HG03439 (cell line): Measurements from ENCODE around the gene MYL3.

ENCODE experiments used
- ATAC-seq: cut with Tn5 transposase; IDR thresholded peaks from one replicate; pipeline ENCODE4 v1.9.1; 2021; ENCODE audit warnings: mild to moderate bottlenecking, moderate library complexity; ENCODE audit not compliant: unreplicated experiment

The MYL3 gene

GRCh38 chr3:46883830-46884185 lies 20.6 kb upstream of the MYL3 start:
- no peak for ATAC-seq

GRCh38 chr3:46883054-46883829 lies 20.0 kb upstream of the MYL3 start:
- no peak for ATAC-seq

- no peak for ATAC-seq
These were observed 19.3 kb upstream of the MYL3 start for GRCh38 chr3:46882377-46883053.

GRCh38 chr3:46881596-46882376 lies 18.5 kb upstream of the MYL3 start:
- no peak for ATAC-seq

- no peak for ATAC-seq
These were observed 17.8 kb upstream of the MYL3 start for GRCh38 chr3:46880884-46881595.

- no peak for ATAC-seq
These were observed 15.7 kb upstream of the MYL3 start for GRCh38 chr3:46878781-46879436.

GRCh38 chr3:46877406-46878125 lies 14.3 kb upstream of the MYL3 start, which contains the start of gene PTH1R:
PTH1R (plus strand) TSS chr3:46877721; CDS start chr3:46883560, 5,839 bp downstream.
- ATAC-seq, result no peak

- ATAC-seq, result no peak
These were observed 13.4 kb upstream of the MYL3 start for GRCh38 chr3:46876313-46877300.

- ATAC-seq, result no peak
These were observed 12.3 kb upstream of the MYL3 start for GRCh38 chr3:46875560-46875959.

GRCh38 chr3:46874430-46874829 lies 11.2 kb upstream of the MYL3 start:
- ATAC-seq, result no peak

GRCh38 chr3:46873521-46873920 lies 10.3 kb upstream of the MYL3 start:
- ATAC-seq, result no peak

GRCh38 chr3:46871222-46871621 lies 8.0 kb upstream of the MYL3 start:
- no peak for ATAC-seq

- no peak for ATAC-seq
These were observed 7.4 kb upstream of the MYL3 start for GRCh38 chr3:46870651-46871050.

- ATAC-seq, result no peak
These were observed 6.2 kb upstream of the MYL3 start for GRCh38 chr3:46869440-46869839.

- no peak for ATAC-seq
These were observed 5.7 kb upstream of the MYL3 start for GRCh38 chr3:46868948-46869347.

- ATAC-seq, result no peak
These were observed 5.0 kb upstream of the MYL3 start for GRCh38 chr3:46868287-46868686.

GRCh38 chr3:46867550-46867898 lies 4.3 kb upstream of the MYL3 start:
- no peak for ATAC-seq

- ATAC-seq, result no peak
These were observed 3.7 kb upstream of the MYL3 start for GRCh38 chr3:46866720-46867549.
